B cell (primary cell): ENCODE data around the gene PLA2R1.

Experiments
- CTCF ChIP-seq: fragments of 200-600 bp; IDR thresholded peaks from one replicate; pipeline ENCODE4 v1.8.0; 2022; ENCODE audit warnings: antibody characterized with exemption, mild to moderate bottlenecking
- EZH2 ChIP-seq: IDR thresholded peaks from 2 replicates; pipeline ENCODE4 v1.6.1; 2012; ENCODE audit warnings: borderline replicate concordance, low read depth, mild to moderate bottlenecking, moderate library complexity, low read length; ENCODE audit not compliant: insufficient read depth, poor library complexity, severe bottlenecking

- TF ChIP-seq EZH2 = no peak
- TF ChIP-seq CTCF = no peak
These were observed 23.1 kb downstream of the PLA2R1 start for GRCh38 chr2:160039166-160039903.
